GM12892 (cell line): ENCODE measurements around the gene PMEL.

Source experiments
- DNase-seq: peaks from one replicate; pipeline ENCODE4 v3.0.0; 2011; ENCODE audit not compliant: insufficient read length
- FAIRE-seq: peaks from 2 replicates; lab custom pipeline; 2011; peaks lifted over from hg19 to GRCh38; lab: Jason Lieb, UNC
- POLR2A ChIP-seq: IDR thresholded peaks from 2 replicates; pipeline ENCODE4 v1.6.1; 2011; ENCODE audit warnings: low read depth, low read length, control low read depth
- POLR2AphosphoS5 ChIP-seq: IDR thresholded peaks from 2 replicates; pipeline ENCODE4 v1.6.1; 2011; ENCODE audit warnings: low read depth, low read length, control low read depth
- TAF1 ChIP-seq: IDR thresholded peaks from 2 replicates; pipeline ENCODE4 v1.6.1; 2011; ENCODE audit warnings: low read depth, mild to moderate bottlenecking, control low read depth, low read length, borderline replicate concordance

Gene PMEL

GRCh38 chr12:55933799-55934742 lies 31.8 kb downstream of the PMEL start:
- TF ChIP-seq TAF1 (no peak), POLR2AphosphoS5 (no peak), POLR2A (no peak)
- no peak for DNase-seq
- no peak for FAIRE-seq

- TF ChIP-seq POLR2A, result no peak
- no peak for TF ChIP-seq POLR2AphosphoS5
- TF ChIP-seq TAF1, result no peak
- no peak for FAIRE-seq
- no peak for DNase-seq
These were observed 32.6 kb downstream of the PMEL start for GRCh38 chr12:55933169-55933798.

- FAIRE-seq, result peak; percentile 82
- TF ChIP-seq POLR2A (no peak), TAF1 (no peak), POLR2AphosphoS5 (no peak)
These were observed 33.3 kb downstream of the PMEL start for GRCh38 chr12:55932551-55932910.

GRCh38 chr12:55931780-55932550 lies 33.9 kb downstream of the PMEL start:
- DNase-seq (no peak), FAIRE-seq (no peak)
- TF ChIP-seq TAF1 (no peak), POLR2A (no peak), POLR2AphosphoS5 (no peak)

More at GRCh38 chr12:55932551-55932910, 33.3 kb downstream of the PMEL start:
- no peak for DNase-seq

- FAIRE-seq, result no peak
- DNase-seq, result no peak
- no peak for TF ChIP-seq POLR2A
- no peak for TF ChIP-seq POLR2AphosphoS5
- TF ChIP-seq TAF1, result no peak
These were observed 34.5 kb downstream of the PMEL start for GRCh38 chr12:55931317-55931779.

GRCh38 chr12:55930771-55931316 lies 35.0 kb downstream of the PMEL start, which contains the start of gene DGKA:
DGKA (plus strand) TSS chr12:55931162; CDS start chr12:55936504, 5,342 bp downstream.
- peak; percentile 43; the same call in 1 of the 2 replicates for TF ChIP-seq POLR2A
- no peak for TF ChIP-seq POLR2AphosphoS5
- FAIRE-seq, result peak; percentile 9
- DNase-seq, result peak; percentile 52

GRCh38 chr12:55929306-55929791 lies 36.5 kb downstream of the PMEL start:
- FAIRE-seq (peak; percentile 42), DNase-seq (peak; percentile 71)
- TF ChIP-seq POLR2AphosphoS5, result no peak
- TF ChIP-seq TAF1, result peak; percentile 78; the same call in 1 of the 2 replicates
- TF ChIP-seq POLR2A, result peak; percentile 78; the same call in 1 of the 2 replicates

- FAIRE-seq (no peak), DNase-seq (peak; percentile 59)
- TF ChIP-seq TAF1, result no peak
- peak; percentile 80 for TF ChIP-seq POLR2AphosphoS5
- peak; percentile 77 for TF ChIP-seq POLR2A
These were observed 38.0 kb downstream of the PMEL start, which contains the start of gene PYM1 for GRCh38 chr12:55927588-55928502. PYM1 (minus strand) TSS chr12:55927894; CDS start chr12:55927761, 133 bp downstream.

GRCh38 chr12:55926738-55927587 lies 38.9 kb downstream of the PMEL start:
- TF ChIP-seq POLR2AphosphoS5 (no peak), POLR2A (peak; percentile 71; the same call in 1 of the 2 replicates), TAF1 (peak; percentile 83)
- DNase-seq (peak; percentile 74), FAIRE-seq (peak; percentile 86)
